HepG2 (cell line): Measurements from ENCODE around the gene SFT2D1. TPM values are rescaled to one million over a fixed set of nuclear protein-coding genes. Genes with fewer than 3 reads are reported as not detected.
A peak's percentile ranks its signal among the peaks of the same experiment; 100 is the strongest.

Experiments used
- ATAC-seq: fragments of 200-7000 bp; cut with Tn5 transposase; 3 replicates; pipeline ENCODE4 v1.9.1; 2020; ENCODE audit warnings: mild to moderate bottlenecking, moderate library complexity
- BruUV-seq: library from RNA; stranded (reverse); fragments of 400-500 nt; replicated peaks from 2 replicates; lab custom pipeline; 2021; lab: Mats Ljungman, UMichigan
- CTCF ChIA-PET: fragments of 300-600 bp; formaldehyde crosslinking; extraction: SDS; loops from one replicate; lab custom pipeline; 2021; ENCODE audit warnings: low total read pairs, inconsistent platforms, low intra/inter-chr PET ratio; lab: Yijun Ruan, JAX
- POLR2A ChIA-PET: fragments of 350-600 bp; sonication (Branson Sonifier 250); formaldehyde crosslinking; loops from one replicate; lab custom pipeline; 2020; ENCODE audit warnings: antibody characterized with exemption, inconsistent platforms; lab: Yijun Ruan, JAX
- DNase-seq: peaks from one replicate; pipeline ENCODE4 v3.0.0-alpha.2; 2015; ENCODE audit warnings: low spot score
- FAIRE-seq: peaks from 3 replicates; lab custom pipeline; 2011; peaks lifted over from hg19 to GRCh38; lab: Jason Lieb, UNC
- H2AFZ ChIP-seq: one replicate; pipeline ENCODE4 v1.6.1; 2011; ENCODE audit warnings: low read length, inconsistent platforms
- H3K27ac ChIP-seq: fragments of 300-600 bp; 3 replicates; pipeline ENCODE4 v1.8.0; 2011; ENCODE audit warnings: mixed run types, mild to moderate bottlenecking, mixed read lengths, low read length, inconsistent platforms; ENCODE audit not compliant: insufficient read depth; ENCODE audit errors: extremely low read length
- H3K27me3 ChIP-seq, 2 experiments: fragments of 200-600 bp in 1 of 2; 2 replicates in 1 of 2; 3 replicates in 1 of 2; pipeline versions ENCODE4 v1.6.0 to v1.8.0; 2011; ENCODE audit warnings: low read length in 2 of 2, mild to moderate bottlenecking in 2 of 2, moderate library complexity in 2 of 2, inconsistent platforms in 1 of 2; ENCODE audit not compliant: insufficient read depth in 2 of 2, control insufficient read depth in 1 of 2
- H3K36me3 ChIP-seq, 2 experiments: fragments of 200-600 bp in 1 of 2; replicated peaks in 1 of 2; 2 replicates in 1 of 2; 3 replicates in 1 of 2; pipeline versions ENCODE4 v1.5.1 to v1.8.0; 2011; ENCODE audit warnings: low read length in 2 of 2, inconsistent platforms in 1 of 2; ENCODE audit not compliant: insufficient read depth in 2 of 2, control insufficient read depth in 1 of 2
- H3K4me1 ChIP-seq: 2 replicates; pipeline ENCODE4 v1.5.1; 2012; ENCODE audit warnings: low read length, inconsistent platforms; ENCODE audit not compliant: insufficient read depth
- H3K4me2 ChIP-seq: 2 replicates; pipeline ENCODE4 v1.6.0; 2011; ENCODE audit warnings: low read depth, low read length, inconsistent platforms
- H3K4me3 ChIP-seq, 3 experiments: fragments of 200-600 bp in 1 of 3; sonication (generic), shearing (Covaris generic) in 1 of 3; replicated peaks in 1 of 3; 2 replicates each; pipeline ENCODE4 v1.5.1; 2011 to 2016; ENCODE audit warnings: low read length in 3 of 3, inconsistent platforms in 2 of 3, low read depth in 2 of 3, mild to moderate bottlenecking in 2 of 3, control low read depth in 1 of 3, mixed read lengths in 1 of 3; ENCODE audit not compliant: insufficient read depth in 1 of 3
- H3K79me2 ChIP-seq: one replicate; pipeline ENCODE4 v1.6.1; 2011; ENCODE audit warnings: low read length, inconsistent platforms; ENCODE audit not compliant: insufficient read depth
- H3K9ac ChIP-seq: 2 replicates; pipeline ENCODE4 v1.6.0; 2011; ENCODE audit warnings: mild to moderate bottlenecking, low read depth, low read length, inconsistent platforms; ENCODE audit not compliant: insufficient read depth
- H3K9me3 ChIP-seq: 2 replicates; pipeline ENCODE4 v1.5.1; 2012; ENCODE audit warnings: mild to moderate bottlenecking, low read length
- H4K20me1 ChIP-seq: 2 replicates; pipeline ENCODE4 v1.6.0; 2011; ENCODE audit warnings: inconsistent platforms, mild to moderate bottlenecking, low read length, moderate library complexity; ENCODE audit not compliant: insufficient read depth
- ATAD3A ChIP-seq: sonication (generic); formaldehyde crosslinking; IDR thresholded peaks from 2 replicates; pipeline ENCODE4 v1.4.0; 2020; ENCODE audit warnings: missing genetic modification reagents
- HMG20B ChIP-seq: conservative IDR thresholded peaks from 2 replicates; pipeline ENCODE4 v1.6.1; 2016; ENCODE audit warnings: missing genetic modification reagents, missing compliant biosample characterization
- MAZ ChIP-seq, 2 experiments: sonication (generic) in 1 of 2; formaldehyde crosslinking in 1 of 2; IDR thresholded peaks; 2 replicates each; pipeline versions ENCODE4 v1.5.0 to v1.6.1; 2012 to 2020; ENCODE audit warnings: low read depth in 2 of 2, mild to moderate bottlenecking in 2 of 2, borderline replicate concordance in 1 of 2, improper control_type of control experiment in 1 of 2, low read length in 1 of 2, missing genetic modification reagents in 1 of 2, moderate library complexity in 1 of 2
- MBD4 ChIP-seq: IDR thresholded peaks from 2 replicates; pipeline ENCODE4 v1.6.1; 2012; ENCODE audit warnings: low read length, inconsistent platforms, borderline replicate concordance
- MEF2D ChIP-seq: sonication (generic); formaldehyde crosslinking; IDR thresholded peaks from 2 replicates; pipeline ENCODE4 v1.5.1; 2020; ENCODE audit warnings: mild to moderate bottlenecking, missing genetic modification reagents
- NFKB2 ChIP-seq: sonication (generic); formaldehyde crosslinking; IDR thresholded peaks from 2 replicates; pipeline ENCODE4 v1.4.0; 2020; ENCODE audit warnings: missing genetic modification reagents, borderline replicate concordance
- RARA ChIP-seq: IDR thresholded peaks from 2 replicates; pipeline ENCODE4 v1.6.1; 2016; ENCODE audit warnings: missing genetic modification reagents, missing compliant biosample characterization
- SATB2 ChIP-seq: sonication (generic); formaldehyde crosslinking; IDR thresholded peaks from 2 replicates; pipeline ENCODE4 v1.5.0; 2020; ENCODE audit warnings: missing genetic modification reagents
- SMARCC2 ChIP-seq: fragments of 450-650 bp; IDR thresholded peaks from 2 replicates; pipeline ENCODE4 v1.6.1; 2017; ENCODE audit warnings: antibody characterized with exemption, mild to moderate bottlenecking
- SP4 ChIP-seq: sonication (generic); formaldehyde crosslinking; IDR thresholded peaks from 2 replicates; pipeline ENCODE4 v1.8.1; 2023; ENCODE audit warnings: mild to moderate bottlenecking, missing genetic modification reagents
- YEATS4 ChIP-seq: sonication (generic); formaldehyde crosslinking; IDR thresholded peaks from 2 replicates; pipeline ENCODE4 v1.4.0; 2020; ENCODE audit warnings: missing genetic modification reagents, borderline replicate concordance
- ZNF713 ChIP-seq: sonication (generic); formaldehyde crosslinking; IDR thresholded peaks from 2 replicates; pipeline ENCODE4 v1.4.0; 2020; ENCODE audit warnings: mild to moderate bottlenecking, missing genetic modification reagents
- ZNF883 ChIP-seq: sonication (generic); formaldehyde crosslinking; IDR thresholded peaks from 2 replicates; pipeline ENCODE4 v1.5.1; 2020; ENCODE audit warnings: mild to moderate bottlenecking, missing genetic modification reagents; ENCODE audit errors: not compliant biosample characterization
- WGBS: methylation state at CpG from one replicate; pipeline ENCODE4 v1.1.6; 2017; ENCODE audit warnings: low lambda C conversion rate; 5-methylcytosine and 5-hydroxymethylcytosine counted together
- in situ Hi-C: cut with HindIII; loops from 2 replicates; pipeline ENCODE4 v1.10.0; 2017; ENCODE audit warnings: low pct_unique_long_range_greater_than_20kb; ENCODE audit not compliant: extremely low pct_ligation_motif_present
- intact Hi-C: fragments of 100-400 bp; cut with micrococcal nuclease; formaldehyde crosslinking; loops from one replicate; pipeline ENCODE4 v1.10.0; 2022; ENCODE audit not compliant: unreplicated experiment
- polyA plus RNA-seq, 8 experiments: library from polyadenylated mRNA; depleted of rRNA in 3 of 8; stranded (reverse) in 7 of 8; unstranded in 1 of 8; fragments of >200 nt; fragmentation: Illumina TruSeq in 4 of 8; extraction: Trizol in 4 of 8; gene quantifications; 2 replicates each; pipeline versions ENCODE4 v1.2.1 to v1.2.3, GENCODE V29; 2011 to 2016; ENCODE audit warnings: low read depth in 4 of 8, missing spikeins in 1 of 8, mixed read lengths in 1 of 8; ENCODE audit not compliant: insufficient read depth in 1 of 8
- total RNA-seq, 5 experiments: library from RNA; depleted of rRNA; stranded (reverse); fragments of >200 nt; fragmentation: Illumina TruSeq; extraction: Trizol; gene quantifications; 2 replicates each; pipeline ENCODE4 v1.2.3, GENCODE V29; 2016; ENCODE audit warnings: low read depth in 1 of 5
- TF ChIP-seq, protein P1 (sequence below): sonication (generic); formaldehyde crosslinking; conservative IDR thresholded peaks from 2 replicates; pipeline ENCODE4 v1.5.0; 2020; ENCODE audit warnings: missing genetic modification reagents
- TF ChIP-seq, protein P2 (sequence below): sonication (generic); formaldehyde crosslinking; conservative IDR thresholded peaks from 2 replicates; pipeline ENCODE4 v1.4.0; 2020; ENCODE audit warnings: mild to moderate bottlenecking, missing genetic modification reagents, moderate library complexity
- TF ChIP-seq, protein P3 (sequence below): sonication (generic); formaldehyde crosslinking; IDR thresholded peaks from 2 replicates; pipeline ENCODE4 v1.9.0; 2021; ENCODE audit warnings: missing genetic modification reagents, borderline replicate concordance

Gene SFT2D1
- total and polyA plus RNA-seq, 2 of the 13 experiments (the other 11 are each of a cell fraction or from before 2014, with no cell fraction given), result 115 to 147 TPM

DNA sequence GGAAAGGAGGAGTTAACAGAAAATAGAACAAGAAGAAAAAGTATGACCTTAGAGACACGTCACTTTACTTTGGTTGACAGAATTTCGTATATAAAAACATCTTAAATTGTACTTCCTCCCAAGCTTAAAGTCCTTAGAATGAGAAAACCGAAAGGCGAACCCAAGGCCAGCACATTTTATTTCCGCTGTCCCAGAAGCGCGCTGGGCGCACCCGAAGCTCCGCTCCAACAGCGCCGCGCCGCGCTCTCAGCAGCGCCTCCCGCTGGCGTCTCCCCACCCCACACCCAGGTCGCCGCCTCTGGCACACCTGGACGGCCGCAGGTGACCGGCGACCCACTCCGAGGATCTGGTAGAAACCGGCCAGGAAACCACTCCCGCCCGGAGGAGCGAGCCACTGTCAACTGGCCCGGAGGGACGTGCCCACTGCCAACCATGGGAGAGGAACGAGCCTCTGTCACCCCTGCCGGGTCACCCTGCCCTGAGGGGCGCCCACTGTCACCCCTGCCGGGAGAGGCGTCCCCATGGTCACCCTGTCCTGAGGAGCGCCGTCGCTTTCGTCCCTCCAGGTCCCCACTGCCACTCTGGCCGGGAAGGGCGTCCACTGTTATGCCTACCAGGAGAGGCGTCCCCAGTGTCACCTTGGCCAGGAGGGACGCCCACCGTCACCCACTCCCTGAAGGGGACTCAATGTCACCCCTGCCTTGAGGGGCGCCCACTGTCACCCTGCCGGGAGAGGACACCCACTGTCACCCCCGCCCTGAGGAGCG is 39.6 kb upstream of the SFT2D1 start (continued):
- TF ChIP-seq ZNF713 (CRISPR knock-in tag) (no peak), SATB2 (no peak; the same call in 1 of the 2 replicates), ZNF883 (no peak), ATAD3A (CRISPR knock-in tag) (peak; percentile 79; the same call in 1 of the 2 replicates), HMG20B (peak; percentile 67; the same call in 1 of the 2 replicates)
- TF ChIP-seq, protein P1, sequence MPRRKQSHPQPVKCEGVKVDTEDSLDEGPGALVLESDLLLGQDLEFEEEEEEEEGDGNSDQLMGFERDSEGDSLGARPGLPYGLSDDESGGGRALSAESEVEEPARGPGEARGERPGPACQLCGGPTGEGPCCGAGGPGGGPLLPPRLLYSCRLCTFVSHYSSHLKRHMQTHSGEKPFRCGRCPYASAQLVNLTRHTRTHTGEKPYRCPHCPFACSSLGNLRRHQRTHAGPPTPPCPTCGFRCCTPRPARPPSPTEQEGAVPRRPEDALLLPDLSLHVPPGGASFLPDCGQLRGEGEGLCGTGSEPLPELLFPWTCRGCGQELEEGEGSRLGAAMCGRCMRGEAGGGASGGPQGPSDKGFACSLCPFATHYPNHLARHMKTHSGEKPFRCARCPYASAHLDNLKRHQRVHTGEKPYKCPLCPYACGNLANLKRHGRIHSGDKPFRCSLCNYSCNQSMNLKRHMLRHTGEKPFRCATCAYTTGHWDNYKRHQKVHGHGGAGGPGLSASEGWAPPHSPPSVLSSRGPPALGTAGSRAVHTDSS, result no peak
- TF ChIP-seq, all 625 proteins: peak for 272

DNA sequence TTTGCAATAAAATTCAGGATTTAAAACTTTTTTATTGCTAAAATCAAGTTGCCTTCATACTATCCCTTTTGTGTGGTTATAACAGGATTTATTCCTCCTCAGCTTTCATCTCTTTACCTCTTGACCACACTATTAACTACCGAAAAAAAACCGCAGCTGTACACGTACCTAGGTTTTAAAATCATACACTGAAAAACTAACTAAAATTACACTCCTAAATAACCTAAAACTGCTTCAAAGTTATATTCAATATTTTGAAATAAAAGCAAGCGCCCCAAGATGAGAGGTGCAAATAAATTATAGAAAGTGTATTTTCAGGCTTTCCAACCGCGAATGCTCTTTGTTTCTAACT is 39.0 kb upstream of the SFT2D1 start:
- Histone ChIP-seq H3K27me3 (no peaks in the 10 kb centered on the region; a peak in 1 of 5 replicates), H3K36me3 (0 out of 5 replicates have a peak, but pooled peaks cover 1 to 6% of the 10 kb centered on the region in 2 experiments), H3K9me3 (no peaks in the 10 kb centered on the region), H2AFZ (peak overlapping the region; percentile 81), H3K27ac (peak overlapping the region; percentile 78), H3K4me2 (peak overlapping the region; percentile 97), H4K20me1 (no peaks in the 10 kb centered on the region; the same call in 1 of the 2 replicates), H3K79me2 (peaks cover 66% of the 10 kb centered on the region), H3K4me1 (peaks cover 57% of the 10 kb centered on the region), H3K9ac (peak overlapping the region; percentile 86), H3K4me3 (peak overlapping the region; percentile 98 to 100 (median 99))
- WGBS, result 3% methylated on average over 6 of the region's 6 CpGs
- no peak for FAIRE-seq
- no peak for ATAC-seq
- in situ Hi-C loops, result no loop called here
- CTCF ChIA-PET, result interaction anchor here (1.8 to 3.2 kb wide), 4 partner anchors 19 to 105 kb away, joined by 11 to 20 read pairs (median 17); no protein-coding TSS in a partner anchor
- POLR2A ChIA-PET, result interaction anchor here (0.8 to 4.8 kb wide), 11 partner anchors 11 to 70 kb away, joined by 3 to 48 read pairs (median 5); partner anchors contain the start of gene SFT2D1
- intact Hi-C loops, result loop anchor here (1.0 to 5.0 kb wide), 2 partner anchors 68 to 104 kb away; no protein-coding TSS in a partner anchor
- TSS peak; percentile 58 for BruUV-seq
- DNase-seq, result no peak
- TF ChIP-seq MAZ (IDR thresholded peaks at IDR 0.05; ENCODE audit: borderline replicate concordance, low read depth, low read length) (no peak), MAZ (CRISPR knock-in tag; IDR thresholded peaks at IDR 0.05; ENCODE audit: low read depth) (peak; percentile 0), YEATS4 (CRISPR knock-in tag) (no peak), MBD4 (no peak), RARA (no peak), MEF2D (CRISPR knock-in tag) (no peak), SMARCC2 (no peak), NFKB2 (CRISPR knock-in tag) (no peak), SP4 (CRISPR knock-in tag) (no peak)
- TF ChIP-seq, protein P2, sequence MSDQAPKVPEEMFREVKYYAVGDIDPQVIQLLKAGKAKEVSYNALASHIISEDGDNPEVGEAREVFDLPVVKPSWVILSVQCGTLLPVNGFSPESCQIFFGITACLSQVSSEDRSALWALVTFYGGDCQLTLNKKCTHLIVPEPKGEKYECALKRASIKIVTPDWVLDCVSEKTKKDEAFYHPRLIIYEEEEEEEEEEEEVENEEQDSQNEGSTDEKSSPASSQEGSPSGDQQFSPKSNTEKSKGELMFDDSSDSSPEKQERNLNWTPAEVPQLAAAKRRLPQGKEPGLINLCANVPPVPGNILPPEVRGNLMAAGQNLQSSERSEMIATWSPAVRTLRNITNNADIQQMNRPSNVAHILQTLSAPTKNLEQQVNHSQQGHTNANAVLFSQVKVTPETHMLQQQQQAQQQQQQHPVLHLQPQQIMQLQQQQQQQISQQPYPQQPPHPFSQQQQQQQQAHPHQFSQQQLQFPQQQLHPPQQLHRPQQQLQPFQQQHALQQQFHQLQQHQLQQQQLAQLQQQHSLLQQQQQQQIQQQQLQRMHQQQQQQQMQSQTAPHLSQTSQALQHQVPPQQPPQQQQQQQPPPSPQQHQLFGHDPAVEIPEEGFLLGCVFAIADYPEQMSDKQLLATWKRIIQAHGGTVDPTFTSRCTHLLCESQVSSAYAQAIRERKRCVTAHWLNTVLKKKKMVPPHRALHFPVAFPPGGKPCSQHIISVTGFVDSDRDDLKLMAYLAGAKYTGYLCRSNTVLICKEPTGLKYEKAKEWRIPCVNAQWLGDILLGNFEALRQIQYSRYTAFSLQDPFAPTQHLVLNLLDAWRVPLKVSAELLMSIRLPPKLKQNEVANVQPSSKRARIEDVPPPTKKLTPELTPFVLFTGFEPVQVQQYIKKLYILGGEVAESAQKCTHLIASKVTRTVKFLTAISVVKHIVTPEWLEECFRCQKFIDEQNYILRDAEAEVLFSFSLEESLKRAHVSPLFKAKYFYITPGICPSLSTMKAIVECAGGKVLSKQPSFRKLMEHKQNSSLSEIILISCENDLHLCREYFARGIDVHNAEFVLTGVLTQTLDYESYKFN (CRISPR knock-in tag), result no peak
- TF ChIP-seq, protein P3, sequence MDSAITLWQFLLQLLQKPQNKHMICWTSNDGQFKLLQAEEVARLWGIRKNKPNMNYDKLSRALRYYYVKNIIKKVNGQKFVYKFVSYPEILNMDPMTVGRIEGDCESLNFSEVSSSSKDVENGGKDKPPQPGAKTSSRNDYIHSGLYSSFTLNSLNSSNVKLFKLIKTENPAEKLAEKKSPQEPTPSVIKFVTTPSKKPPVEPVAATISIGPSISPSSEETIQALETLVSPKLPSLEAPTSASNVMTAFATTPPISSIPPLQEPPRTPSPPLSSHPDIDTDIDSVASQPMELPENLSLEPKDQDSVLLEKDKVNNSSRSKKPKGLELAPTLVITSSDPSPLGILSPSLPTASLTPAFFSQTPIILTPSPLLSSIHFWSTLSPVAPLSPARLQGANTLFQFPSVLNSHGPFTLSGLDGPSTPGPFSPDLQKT, result no peak
